K562 (cell line): ENCODE measurements around the gene SEPHS1. TPM values are rescaled to one million over a fixed set of nuclear protein-coding genes. Genes with fewer than 3 reads are reported as not detected.

Experiments used
- ATAC-seq: fragments of 200-7000 bp; cut with Tn5 transposase; 3 replicates; pipeline ENCODE4 v1.9.1; 2020; ENCODE audit warnings: moderate library complexity
- BruUV-seq: library from RNA; stranded (reverse); fragments of 400-500 nt; replicated peaks from 2 replicates; lab custom pipeline; 2021; lab: Mats Ljungman, UMichigan
- CTCF ChIA-PET: fragments of 300-600 bp; formaldehyde crosslinking; extraction: SDS; loops from one replicate; lab custom pipeline; 2021; ENCODE audit warnings: low intra/inter-chr PET ratio; lab: Yijun Ruan, JAX
- POLR2A ChIA-PET: fragments of 300-600, 350-650 bp; sonication (Branson Sonifier 250); formaldehyde crosslinking; extraction: SDS; loops from one replicate; lab custom pipeline; 2021; ENCODE audit warnings: antibody characterized with exemption, inconsistent platforms; lab: Yijun Ruan, JAX
- DNase-seq, 4 experiments: peaks; one replicate each; pipeline versions ENCODE4 v3.0.0 to v3.0.0-alpha.2; 2011 to 2018; ENCODE audit warnings: low spot score in 3 of 4, mixed read lengths in 3 of 4; ENCODE audit errors: extremely low read depth in 1 of 4
- FAIRE-seq: peaks from 2 replicates; lab custom pipeline; 2011; peaks lifted over from hg19 to GRCh38; lab: Jason Lieb, UNC
- H2AFZ ChIP-seq: 2 replicates; pipeline ENCODE4 v1.6.0; 2011; ENCODE audit warnings: low read depth, low read length, control low read depth, inconsistent platforms
- H3K27ac ChIP-seq: fragments of 200-600 bp; 3 replicates; pipeline ENCODE4 v1.8.0; 2011; ENCODE audit warnings: low read depth, mild to moderate bottlenecking, control low read depth, inconsistent platforms, low read length, moderate library complexity, mixed read lengths; ENCODE audit errors: extremely low read depth
- H3K27me3 ChIP-seq, 2 experiments: fragments of 300-600 bp in 1 of 2; 2 replicates in 1 of 2; 3 replicates in 1 of 2; pipeline versions ENCODE4 v1.6.0 to v1.8.0; 2011; ENCODE audit warnings: inconsistent platforms in 2 of 2, low read length in 2 of 2, mild to moderate bottlenecking in 1 of 2, mixed read lengths in 1 of 2, moderate library complexity in 1 of 2; ENCODE audit not compliant: control insufficient read depth in 2 of 2, insufficient read depth in 2 of 2
- H3K36me3 ChIP-seq: fragments of 300-600 bp; 3 replicates; pipeline ENCODE4 v1.8.0; 2011; ENCODE audit warnings: mild to moderate bottlenecking, low read length, inconsistent platforms; ENCODE audit not compliant: control insufficient read depth, insufficient read depth
- H3K4me1 ChIP-seq, 2 experiments: fragments of 200-600 bp in 1 of 2; replicated peaks in 1 of 2; 2 replicates in 1 of 2; 3 replicates in 1 of 2; pipeline versions ENCODE4 v1.5.1 to v1.8.0; 2011; ENCODE audit warnings: inconsistent platforms in 2 of 2, low read length in 2 of 2, mild to moderate bottlenecking in 1 of 2, mixed read lengths in 1 of 2, moderate library complexity in 1 of 2; ENCODE audit not compliant: control insufficient read depth in 2 of 2, insufficient read depth in 2 of 2
- H3K4me2 ChIP-seq: 2 replicates; pipeline ENCODE4 v1.6.1; 2011; ENCODE audit warnings: low read length, control low read depth, inconsistent platforms, mixed read lengths; ENCODE audit not compliant: insufficient read depth
- H3K4me3 ChIP-seq: fragments of 200-600 bp; sonication (generic), shearing (Covaris generic); 2 replicates; pipeline ENCODE4 v1.5.1; 2016; ENCODE audit warnings: control low read depth, inconsistent platforms
- H3K79me2 ChIP-seq: fragments of 200-600 bp; 3 replicates; pipeline ENCODE4 v1.8.0; 2011; ENCODE audit warnings: low read length, inconsistent platforms; ENCODE audit not compliant: control insufficient read depth, insufficient read depth
- H3K9ac ChIP-seq, 2 experiments: 2 replicates each; pipeline versions ENCODE4 v1.6.0 to v1.6.1; 2011; ENCODE audit warnings: low read depth in 2 of 2, low read length in 2 of 2, control low read depth in 1 of 2, inconsistent platforms in 1 of 2, mild to moderate bottlenecking in 1 of 2, mixed read lengths in 1 of 2; ENCODE audit not compliant: insufficient read depth in 1 of 2
- H3K9me1 ChIP-seq: one replicate; pipeline ENCODE4 v1.6.0; 2011; ENCODE audit warnings: inconsistent platforms, mild to moderate bottlenecking, low read length, moderate library complexity; ENCODE audit not compliant: control insufficient read depth, insufficient read depth
- H3K9me3 ChIP-seq: replicated peaks from 2 replicates; pipeline ENCODE4 v1.5.1; 2011; ENCODE audit warnings: low read depth, low read length, inconsistent platforms; ENCODE audit not compliant: control insufficient read depth, insufficient read depth
- H4K20me1 ChIP-seq: replicated peaks from 2 replicates; pipeline ENCODE4 v1.6.1; 2011; ENCODE audit warnings: low read length, inconsistent platforms, mixed read lengths; ENCODE audit not compliant: control insufficient read depth, insufficient read depth
- C11orf30 ChIP-seq: fragments of 450-650 bp; IDR thresholded peaks from 2 replicates; pipeline ENCODE4 v1.6.1; 2016; ENCODE audit warnings: low read depth, mild to moderate bottlenecking
- RBM25 ChIP-seq: fragments of 200-400 bp; formaldehyde crosslinking; IDR thresholded peaks from 2 replicates; pipeline ENCODE4 v1.6.1; 2018; ENCODE audit warnings: low read length, low read depth, moderate library complexity; ENCODE audit not compliant: severe bottlenecking
- SRSF1 ChIP-seq: fragments of 200-400 bp; formaldehyde crosslinking; IDR thresholded peaks from 2 replicates; pipeline ENCODE4 v1.6.1; 2017; ENCODE audit warnings: mild to moderate bottlenecking, low read depth, low read length, moderate library complexity
- ZNF316 ChIP-seq: fragments of 450-650 bp; IDR thresholded peaks from 2 replicates; pipeline ENCODE4 v1.6.1; 2016
- WGBS: fragments of 100-300 bp; shearing (Covaris generic); methylation state at CpG from one replicate; pipeline ENCODE4 v1.1.6; 2016; ENCODE audit warnings: low coverage, mixed read lengths; ENCODE audit not compliant: insufficient coverage; ENCODE audit errors: missing lambda C conversion rate; 5-methylcytosine and 5-hydroxymethylcytosine counted together
- in situ Hi-C: fragments of 300-500 bp; cut with MboI; formaldehyde crosslinking; loops from 4 replicates; pipeline ENCODE4 v1.15.0; 2018; ENCODE audit warnings: inconsistent platforms, mixed read lengths
- intact Hi-C: fragments of 100-400 bp; cut with micrococcal nuclease; formaldehyde crosslinking; loops from 2 replicates; pipeline ENCODE4 v1.14.2; 2022
- polyA plus RNA-seq, 8 experiments: library from polyadenylated mRNA; depleted of rRNA in 4 of 8; stranded (reverse) in 5 of 8; unstranded in 3 of 8; fragments of >200 nt; fragmentation: Nextera tagmentation in 2 of 8; fragmentation: Illumina TruSeq in 1 of 8; extraction: Ambion mirVana in 2 of 8; extraction: Trizol in 1 of 8; gene quantifications; 2 replicates each; pipeline versions ENCODE4 v1.2.1 to v1.2.3, GENCODE V29; 2011 to 2014; ENCODE audit warnings: inconsistent platforms in 1 of 8, missing spikeins in 1 of 8
- total RNA-seq, 7 experiments: library from RNA; depleted of rRNA in 6 of 7; stranded (reverse); fragments of >200 nt in 6 of 7; fragmentation: Illumina TruSeq in 2 of 7; extraction: Trizol in 2 of 7; gene quantifications; 2 replicates each; pipeline versions ENCODE4 v1.2.1 to v1.2.3, GENCODE V29; 2011 to 2021; ENCODE audit warnings: low replicate concordance in 1 of 7
- TF ChIP-seq, protein P1 (sequence below): sonication (generic); formaldehyde crosslinking; IDR thresholded peaks from 2 replicates; pipeline ENCODE4 v1.8.0; 2022; ENCODE audit warnings: mild to moderate bottlenecking, missing genetic modification reagents

SEPHS1 gene
- total and polyA plus RNA-seq, 9 of the 15 experiments (the other 6 are each of a cell fraction or from before 2014, with no cell fraction given), result 14.7 to 82.8 (median 41.8) TPM

DNA sequence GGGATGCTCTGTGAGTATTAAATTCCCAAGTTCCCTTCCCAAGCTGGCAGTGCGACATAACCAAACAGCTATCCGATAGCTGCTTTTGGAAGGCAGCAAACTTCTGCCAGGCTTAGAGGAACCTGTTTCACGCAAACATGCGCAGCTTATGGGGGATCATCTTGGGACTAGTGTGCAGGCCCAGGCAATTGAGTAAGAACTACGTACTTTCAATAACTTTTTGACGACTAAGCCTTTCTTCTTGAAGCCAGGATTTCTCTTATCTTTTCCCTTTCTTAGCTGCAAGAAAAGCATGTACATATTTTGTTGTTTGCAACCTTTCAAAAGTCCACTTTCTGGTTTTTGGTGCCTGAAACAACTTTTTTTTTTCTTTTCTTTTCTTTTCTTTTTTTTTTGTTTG is 28.7 kb upstream of the SEPHS1 start:
- in situ Hi-C loops, result loop anchor here (10.0 kb wide), 1 partner anchor 138 kb away; no protein-coding TSS in a partner anchor

DNA sequence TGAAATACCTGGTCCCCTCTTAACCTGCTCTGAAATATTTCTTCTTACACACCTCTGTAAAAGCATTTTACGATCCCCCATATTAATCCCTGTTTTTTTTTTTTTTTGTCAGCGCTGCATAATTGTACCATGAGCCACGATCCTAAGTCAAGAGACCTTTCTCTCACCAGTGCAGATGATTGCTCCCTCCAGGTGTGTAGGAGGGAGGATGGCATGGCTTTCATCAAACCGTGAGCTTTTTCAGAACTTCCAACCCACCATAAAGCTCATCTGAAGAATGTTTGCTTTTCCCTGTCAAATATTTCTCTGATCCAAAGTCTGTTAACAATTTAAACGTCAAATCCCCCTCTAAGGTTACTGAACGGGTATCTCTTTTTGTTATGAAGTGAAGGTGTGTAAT is 28.2 kb upstream of the SEPHS1 start:
- ChIA-PET POLR2A (interaction anchor here (0.6 to 1.2 kb wide), 6 partner anchors 9 to 401 kb away, joined by 3 to 5 read pairs (median 4); no protein-coding TSS in a partner anchor), CTCF (no interaction called here)
- intact Hi-C loops (no loop called here), in situ Hi-C loops (loop anchor here (10.0 kb wide), 1 partner anchor 139 kb away; no protein-coding TSS in a partner anchor)
- Histone ChIP-seq H3K27me3 (no peaks in the 10 kb centered on the region), H3K9me3 (no peaks in the 10 kb centered on the region; the same call in 1 of the 2 replicates), H4K20me1 (no peaks in the 10 kb centered on the region), H2AFZ (0 out of 2 replicates have a peak overlapping the region, but pooled peaks have one; percentile 3), H3K4me1 (peaks cover 0 to 4% of the 10 kb centered on the region in 2 experiments; a peak in 2 of 5 replicates), H3K4me2 (no peak overlapping the region), H3K4me3 (no peak overlapping the region), H3K79me2 (no peaks in the 10 kb centered on the region), H3K27ac (no peak overlapping the region), H3K9ac (no peak overlapping the region), H3K36me3 (no peaks in the 10 kb centered on the region), H3K9me1 (peaks cover 3% of the 10 kb centered on the region)
- 20% methylated on average over 5 of the region's 6 CpGs for WGBS
- no peak for DNase-seq
- no TSS peak for BruUV-seq
- FAIRE-seq, result no peak
- ATAC-seq, result no peak
- TF ChIP-seq RBM25, result no peak

More for the DNA sequence above, 28.7 kb upstream of the SEPHS1 start:
- 0 out of 2 replicates have a peak overlapping the region, but pooled peaks have one; percentile 3 for H2AFZ ChIP-seq
- TF ChIP-seq SRSF1, result no peak
- TF ChIP-seq C11orf30, result peak; percentile 28; the same call in 1 of the 2 replicates
- TF ChIP-seq, protein P1, sequence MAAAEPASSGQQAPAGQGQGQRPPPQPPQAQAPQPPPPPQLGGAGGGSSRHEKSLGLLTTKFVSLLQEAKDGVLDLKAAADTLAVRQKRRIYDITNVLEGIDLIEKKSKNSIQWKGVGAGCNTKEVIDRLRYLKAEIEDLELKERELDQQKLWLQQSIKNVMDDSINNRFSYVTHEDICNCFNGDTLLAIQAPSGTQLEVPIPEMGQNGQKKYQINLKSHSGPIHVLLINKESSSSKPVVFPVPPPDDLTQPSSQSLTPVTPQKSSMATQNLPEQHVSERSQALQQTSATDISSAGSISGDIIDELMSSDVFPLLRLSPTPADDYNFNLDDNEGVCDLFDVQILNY (CRISPR knock-in tag), result no peak
- TF ChIP-seq ZNF316, result peak; percentile 23; the same call in 1 of the 2 replicates
- TF ChIP-seq, all 486 proteins: peak for 2
- Histone ChIP-seq H3K27me3 (no peaks in the 10 kb centered on the region), H3K4me3 (no peak overlapping the region), H3K36me3 (no peaks in the 10 kb centered on the region), H3K9me1 (peaks cover under 1% of the 10 kb centered on the region), H3K9ac (no peak overlapping the region), H3K4me1 (peaks cover 0 to under 1% of the 10 kb centered on the region in 2 experiments; a peak in 2 of 5 replicates), H3K27ac (no peak overlapping the region), H3K4me2 (no peak overlapping the region), H4K20me1 (no peaks in the 10 kb centered on the region), H3K9me3 (no peaks in the 10 kb centered on the region; the same call in 1 of the 2 replicates), H3K79me2 (no peaks in the 10 kb centered on the region)
- no peak for ATAC-seq
- DNase-seq, result no peak
- BruUV-seq, result no TSS peak
- intact Hi-C loops, result no loop called here
- FAIRE-seq, result no peak
- 56% methylated on average over 6 of the region's 6 CpGs for WGBS
- CTCF ChIA-PET, result no interaction called here
- POLR2A ChIA-PET, result interaction anchor here (1.0 to 1.2 kb wide), 3 partner anchors 8 to 400 kb away, joined by 3 to 5 read pairs (median 4); no protein-coding TSS in a partner anchor
